Measurements from ENCODE around the gene BCL7C.

DNA sequence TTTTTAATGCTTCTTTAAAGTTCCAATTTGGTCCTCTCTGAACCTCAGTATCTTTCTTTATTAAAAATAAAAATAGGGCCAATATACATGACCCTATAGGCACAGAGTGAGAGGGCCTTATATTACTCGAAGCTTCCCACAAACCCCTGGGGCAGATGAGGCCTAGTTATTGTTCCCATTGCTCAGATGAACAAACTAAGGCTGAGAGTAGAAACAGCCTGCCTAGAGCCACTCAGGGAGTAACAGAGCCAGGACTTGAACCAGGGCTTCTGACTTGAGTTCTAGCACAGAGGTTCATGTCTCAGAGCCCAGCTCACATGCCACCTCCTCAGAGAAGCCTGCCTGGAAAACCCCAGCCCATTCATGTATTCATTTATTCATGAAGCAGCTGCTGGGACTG is 7.7 kb downstream of the BCL7C start:
- TF ChIP-seq FOXM1 (IDR thresholded peaks at IDR 0.05; ENCODE audit: borderline replicate concordance) (no peak), BHLHE40 (IDR thresholded peaks at IDR 0.05; ENCODE audit: borderline replicate concordance) (no peak), SP1 (IDR thresholded peaks at IDR 0.05) (no peak), HDGF (IDR thresholded peaks at IDR 0.05; ENCODE audit: borderline replicate concordance) (no peak), ELF4 (IDR thresholded peaks at IDR 0.05) (no peak), FOXK2 (IDR thresholded peaks at IDR 0.05) (no peak), ZNF384 (IDR thresholded peaks at IDR 0.05) (no peak), NFRKB (IDR thresholded peaks at IDR 0.05) (no peak), SUZ12 (IDR thresholded peaks at IDR 0.05) (no peak), LEF1 (IDR thresholded peaks at IDR 0.05; ENCODE audit: borderline replicate concordance) (no peak), TARDBP (IDR thresholded peaks at IDR 0.05) (no peak)
- TF ChIP-seq, protein P1, sequence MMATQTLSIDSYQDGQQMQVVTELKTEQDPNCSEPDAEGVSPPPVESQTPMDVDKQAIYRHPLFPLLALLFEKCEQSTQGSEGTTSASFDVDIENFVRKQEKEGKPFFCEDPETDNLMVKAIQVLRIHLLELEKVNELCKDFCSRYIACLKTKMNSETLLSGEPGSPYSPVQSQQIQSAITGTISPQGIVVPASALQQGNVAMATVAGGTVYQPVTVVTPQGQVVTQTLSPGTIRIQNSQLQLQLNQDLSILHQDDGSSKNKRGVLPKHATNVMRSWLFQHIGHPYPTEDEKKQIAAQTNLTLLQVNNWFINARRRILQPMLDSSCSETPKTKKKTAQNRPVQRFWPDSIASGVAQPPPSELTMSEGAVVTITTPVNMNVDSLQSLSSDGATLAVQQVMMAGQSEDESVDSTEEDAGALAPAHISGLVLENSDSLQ (IDR thresholded peaks at IDR 0.05) = no peak

All from HEK293T (cell line).